Progenitor cell of endocrine pancreas (in vitro differentiated cells): ENCODE data around the gene TARM1. TPM values are rescaled to one million over a fixed set of nuclear protein-coding genes. Genes with fewer than 3 reads are reported as not detected.
"Not testable (repeated sequence)": the region's sequence is repeated elsewhere in the genome, so short reads cannot be mapped to it uniquely, and the experiment has no call there.

Experiments
- DNase-seq: peaks from one replicate; pipeline ENCODE4 v3.0.0; 2021; ENCODE audit warnings: low spot score; ENCODE audit not compliant: unreplicated experiment
- H3K27ac Mint-ChIP-seq: 2 replicates; pipeline ENCODE4 v1.8.0; 2021; ENCODE audit warnings: mild to moderate bottlenecking, moderate library complexity, mixed read lengths
- H3K27me3 Mint-ChIP-seq: 2 replicates; pipeline ENCODE4 v1.8.0; 2021; ENCODE audit warnings: mixed read lengths
- H3K36me3 Mint-ChIP-seq: 2 replicates; pipeline ENCODE4 v1.8.0; 2022; ENCODE audit warnings: mixed read lengths; ENCODE audit not compliant: insufficient read depth
- H3K4me1 Mint-ChIP-seq: 2 replicates; pipeline ENCODE4 v1.8.0; 2021; ENCODE audit warnings: low read depth, mixed read lengths
- H3K4me3 Mint-ChIP-seq: 2 replicates; pipeline ENCODE4 v1.8.0; 2021; ENCODE audit warnings: low read depth, mild to moderate bottlenecking, moderate library complexity, mixed read lengths
- H3K9me3 Mint-ChIP-seq: 2 replicates; pipeline ENCODE4 v1.8.0; 2021; ENCODE audit warnings: low read depth, mixed read lengths
- CTCF ChIP-seq: fragments of 200-600 bp; sonication (generic); IDR thresholded peaks from one replicate; pipeline ENCODE4 v1.5.0; 2021; ENCODE audit warnings: antibody characterized with exemption, mild to moderate bottlenecking; ENCODE audit not compliant: unreplicated experiment
- total RNA-seq: library from RNA; stranded (reverse); gene quantifications from 2 replicates; pipeline ENCODE4 v1.2.1, GENCODE V29; 2021

Gene TARM1
- total RNA-seq, 1 donor from 2014 or later: not detected

GRCh38 chr19:54099190-54099902 is 18.2 kb upstream of the TARM1 start:
- no peak for TF ChIP-seq CTCF
- Mint-ChIP-seq H3K4me3 (no peak overlapping the region), H3K9me3 (no peaks in the 10 kb centered on the region), H3K27ac (no peak overlapping the region), H3K27me3 (peaks cover 30% of the 10 kb centered on the region), H3K4me1 (peaks cover 3% of the 10 kb centered on the region), H3K36me3 (no peaks in the 10 kb centered on the region)
- no peak for DNase-seq

- DNase-seq: no peak
- H3K4me1 Mint-ChIP-seq: no peaks in the 10 kb centered on the region
- H3K4me3 Mint-ChIP-seq: no peak overlapping the region
These were observed 15.5 kb upstream of the TARM1 start for GRCh38 chr19:54096617-54097106.

GRCh38 chr19:54095859-54096616 is 14.9 kb upstream of the TARM1 start:
- H3K4me1 Mint-ChIP-seq, H3K4me3 Mint-ChIP-seq, H3K9me3 Mint-ChIP-seq, H3K36me3 Mint-ChIP-seq: not testable (repeated sequence)
- peak; percentile 9 for TF ChIP-seq CTCF
- Mint-ChIP-seq H3K27me3 (peaks cover 46% of the 10 kb centered on the region), H3K27ac (peak overlapping the region; percentile 51)
- peak; percentile 38 for DNase-seq

More at GRCh38 chr19:54096617-54097106, 15.5 kb upstream of the TARM1 start:
- Mint-ChIP-seq H3K27ac (no peak overlapping the region), H3K9me3 (peaks cover 3% of the 10 kb centered on the region), H3K27me3 (peaks cover 43% of the 10 kb centered on the region), H3K36me3 (no peaks in the 10 kb centered on the region)
- TF ChIP-seq CTCF: no peak

- Mint-ChIP-seq H3K36me3 (no peaks in the 10 kb centered on the region), H3K27me3 (peaks cover 49% of the 10 kb centered on the region), H3K9me3 (peaks cover 3% of the 10 kb centered on the region), H3K4me3 (no peak overlapping the region), H3K4me1 (no peaks in the 10 kb centered on the region), H3K27ac (no peak overlapping the region)
- DNase-seq: no peak
- TF ChIP-seq CTCF: no peak
These were observed 14.1 kb upstream of the TARM1 start for GRCh38 chr19:54095136-54095858.

GRCh38 chr19:54094426-54095000 is 13.3 kb upstream of the TARM1 start:
- TF ChIP-seq CTCF: no peak
- H3K36me3 Mint-ChIP-seq: no peaks in the 10 kb centered on the region
- H3K4me1 Mint-ChIP-seq: no peaks in the 10 kb centered on the region
- no peak overlapping the region for H3K4me3 Mint-ChIP-seq
- peaks cover 3% of the 10 kb centered on the region for H3K9me3 Mint-ChIP-seq
- no peak for DNase-seq
- H3K27ac Mint-ChIP-seq: peak overlapping the region; percentile 69
- peaks cover 49% of the 10 kb centered on the region for H3K27me3 Mint-ChIP-seq
